IMR-90 (cell line): ENCODE measurements around the gene IL1RAPL1.

Experiments used
- CEBPB ChIP-seq: IDR thresholded peaks from 2 replicates; pipeline ENCODE4 v1.6.1; 2012; ENCODE audit warnings: low read depth, low read length, improper control_type of control experiment
- CHD1 ChIP-seq: IDR thresholded peaks from 2 replicates; pipeline ENCODE4 v1.6.1; 2012; ENCODE audit warnings: low read depth, low read length, improper control_type of control experiment
- FOS ChIP-seq: fragments of 150-350 bp; IDR thresholded peaks from 2 replicates; pipeline ENCODE4 v1.6.1; 2016; ENCODE audit warnings: low read depth, low read length
- MAFK ChIP-seq: IDR thresholded peaks from 2 replicates; pipeline ENCODE4 v1.6.1; 2012; ENCODE audit warnings: low read depth, low read length, improper control_type of control experiment
- MXI1 ChIP-seq: IDR thresholded peaks from 2 replicates; pipeline ENCODE4 v1.6.1; 2012; ENCODE audit warnings: low read depth, mild to moderate bottlenecking, low read length, moderate library complexity, borderline replicate concordance
- NFE2L2 ChIP-seq: fragments of 150-350 bp; IDR thresholded peaks from 2 replicates; pipeline ENCODE4 v1.6.1; 2016; ENCODE audit warnings: low read depth, mild to moderate bottlenecking, low read length
- POLR2A ChIP-seq: IDR thresholded peaks from 2 replicates; pipeline ENCODE4 v1.6.1; 2012; ENCODE audit warnings: mild to moderate bottlenecking, low read depth, low read length
- RAD21 ChIP-seq: IDR thresholded peaks from 2 replicates; pipeline ENCODE4 v1.6.1; 2012; ENCODE audit warnings: low read length, improper control_type of control experiment
- RCOR1 ChIP-seq: IDR thresholded peaks from 2 replicates; pipeline ENCODE4 v1.6.1; 2012; ENCODE audit warnings: mild to moderate bottlenecking, low read length, improper control_type of control experiment; ENCODE audit not compliant: insufficient replicate concordance
- RFX5 ChIP-seq: IDR thresholded peaks from 2 replicates; pipeline ENCODE4 v1.8.0; 2012; ENCODE audit warnings: low read depth, mild to moderate bottlenecking, low read length, moderate library complexity
- SMC3 ChIP-seq: fragments of 150-350 bp; IDR thresholded peaks from 2 replicates; pipeline ENCODE4 v1.6.1; 2016; ENCODE audit warnings: low read depth, mild to moderate bottlenecking, antibody characterized with exemption, low read length, moderate library complexity
- TF ChIP-seq, protein P1 (sequence below): conservative IDR thresholded peaks from 2 replicates; pipeline ENCODE4 v1.5.1; 2012; ENCODE audit warnings: mild to moderate bottlenecking, low read depth, low read length, improper control_type of control experiment
- TF ChIP-seq, protein P2 (sequence below): fragments of 150-350 bp; IDR thresholded peaks from 2 replicates; pipeline ENCODE4 v1.6.1; 2016; ENCODE audit warnings: low read depth, mild to moderate bottlenecking, low read length, moderate library complexity, borderline replicate concordance

DNA sequence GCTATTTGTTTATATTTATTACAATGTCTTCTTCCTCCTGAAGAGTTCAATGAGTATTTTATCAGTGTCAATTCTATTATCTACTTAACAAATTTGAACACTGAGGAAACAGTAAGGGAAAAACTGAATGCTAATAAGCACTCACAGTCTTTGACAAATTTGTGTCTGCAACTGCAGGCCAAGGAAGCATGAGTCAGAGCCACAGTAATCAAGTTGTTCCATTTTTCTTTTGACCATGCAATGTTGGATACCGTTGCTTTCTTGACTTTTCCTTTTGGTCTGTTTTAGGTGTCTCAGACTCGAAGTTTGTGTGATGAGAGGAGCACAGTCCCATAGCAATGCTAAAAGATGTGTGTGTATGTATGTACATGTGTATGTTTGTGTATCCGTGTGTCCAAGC lies 359.6 kb downstream of the IL1RAPL1 start:
- TF ChIP-seq POLR2A (no peak), MXI1 (no peak), NFE2L2 (no peak), FOS (no peak), MAFK (no peak), RFX5 (no peak), RCOR1 (no peak), SMC3 (no peak), CEBPB (no peak), CHD1 (no peak), RAD21 (no peak)
- TF ChIP-seq, protein P1, sequence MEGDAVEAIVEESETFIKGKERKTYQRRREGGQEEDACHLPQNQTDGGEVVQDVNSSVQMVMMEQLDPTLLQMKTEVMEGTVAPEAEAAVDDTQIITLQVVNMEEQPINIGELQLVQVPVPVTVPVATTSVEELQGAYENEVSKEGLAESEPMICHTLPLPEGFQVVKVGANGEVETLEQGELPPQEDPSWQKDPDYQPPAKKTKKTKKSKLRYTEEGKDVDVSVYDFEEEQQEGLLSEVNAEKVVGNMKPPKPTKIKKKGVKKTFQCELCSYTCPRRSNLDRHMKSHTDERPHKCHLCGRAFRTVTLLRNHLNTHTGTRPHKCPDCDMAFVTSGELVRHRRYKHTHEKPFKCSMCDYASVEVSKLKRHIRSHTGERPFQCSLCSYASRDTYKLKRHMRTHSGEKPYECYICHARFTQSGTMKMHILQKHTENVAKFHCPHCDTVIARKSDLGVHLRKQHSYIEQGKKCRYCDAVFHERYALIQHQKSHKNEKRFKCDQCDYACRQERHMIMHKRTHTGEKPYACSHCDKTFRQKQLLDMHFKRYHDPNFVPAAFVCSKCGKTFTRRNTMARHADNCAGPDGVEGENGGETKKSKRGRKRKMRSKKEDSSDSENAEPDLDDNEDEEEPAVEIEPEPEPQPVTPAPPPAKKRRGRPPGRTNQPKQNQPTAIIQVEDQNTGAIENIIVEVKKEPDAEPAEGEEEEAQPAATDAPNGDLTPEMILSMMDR: no peak
- TF ChIP-seq, protein P2, sequence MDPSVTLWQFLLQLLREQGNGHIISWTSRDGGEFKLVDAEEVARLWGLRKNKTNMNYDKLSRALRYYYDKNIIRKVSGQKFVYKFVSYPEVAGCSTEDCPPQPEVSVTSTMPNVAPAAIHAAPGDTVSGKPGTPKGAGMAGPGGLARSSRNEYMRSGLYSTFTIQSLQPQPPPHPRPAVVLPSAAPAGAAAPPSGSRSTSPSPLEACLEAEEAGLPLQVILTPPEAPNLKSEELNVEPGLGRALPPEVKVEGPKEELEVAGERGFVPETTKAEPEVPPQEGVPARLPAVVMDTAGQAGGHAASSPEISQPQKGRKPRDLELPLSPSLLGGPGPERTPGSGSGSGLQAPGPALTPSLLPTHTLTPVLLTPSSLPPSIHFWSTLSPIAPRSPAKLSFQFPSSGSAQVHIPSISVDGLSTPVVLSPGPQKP: no peak
